Hematopoietic multipotent progenitor cell (in vitro differentiated cells): ENCODE results near the gene UBE2L5. TPM values are rescaled to one million over a fixed set of nuclear protein-coding genes. Genes with fewer than 3 reads are reported as not detected.

Experiments
- DNase-seq, 3 donors: peaks; one replicate each; pipeline ENCODE4 v3.0.0-alpha.2; 2011 to 2015; ENCODE audit warnings: low read depth in 2 of 3, low spot score in 2 of 3
- total RNA-seq: library from RNA; depleted of rRNA; stranded (reverse); fragments of >200 nt; gene quantifications from one replicate; pipeline ENCODE4 v1.2.3, GENCODE V29; 2012

UBE2L5 gene
- total RNA-seq: 0.27 TPM

DNA sequence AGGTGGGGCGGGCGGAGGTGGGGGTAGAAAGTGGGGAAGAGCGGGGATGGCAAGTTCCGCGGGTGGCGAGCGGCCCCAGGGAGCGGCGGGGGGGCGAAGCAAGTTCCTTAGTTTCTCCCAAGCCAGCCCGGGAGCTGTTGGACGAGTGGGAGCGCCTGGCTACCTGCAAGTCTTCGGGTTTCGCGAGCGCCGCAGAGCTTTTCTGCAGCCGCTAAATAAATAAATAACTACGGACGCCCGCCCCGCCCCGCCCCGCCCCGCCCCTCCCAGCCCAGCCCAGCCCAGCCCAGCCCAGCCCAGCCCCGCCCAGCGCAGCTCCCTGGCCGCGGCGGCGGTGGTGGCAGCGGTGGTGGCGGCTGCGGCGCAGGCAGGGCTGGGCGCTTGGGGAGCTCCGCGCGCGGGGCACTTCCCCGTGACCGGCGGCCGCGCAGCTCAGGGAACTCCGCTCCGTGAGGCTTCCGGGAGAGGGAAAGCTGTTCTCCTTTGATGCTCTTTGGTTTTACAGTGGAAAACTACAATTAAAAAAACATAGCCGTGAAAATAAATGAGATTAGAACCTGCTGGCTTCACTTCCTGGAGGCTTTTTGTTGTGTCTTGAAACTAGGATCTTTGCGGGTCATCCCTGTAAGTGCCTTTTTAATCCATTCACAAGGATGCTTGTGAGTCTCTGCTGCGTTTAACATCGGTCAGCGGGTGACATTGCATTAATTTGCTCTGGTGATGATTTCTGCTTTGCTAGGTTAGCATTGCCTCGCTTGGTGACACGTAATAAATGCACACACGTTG lies at the start of gene UBE2L5:
TSS of gene UBE2L5 (plus strand) at position 440 of the 786 bp plus-strand sequence. CDS start 5,498 bp downstream, outside the sequence.
- peak; percentile 45 to 76 (median 75) for DNase-seq

- peak in 2 of 3 donors; percentile 31 to 47 for DNase-seq
These were observed 48.6 kb upstream of the UBE2L5 start for GRCh38 chr13:30373727-30374126.

DNA sequence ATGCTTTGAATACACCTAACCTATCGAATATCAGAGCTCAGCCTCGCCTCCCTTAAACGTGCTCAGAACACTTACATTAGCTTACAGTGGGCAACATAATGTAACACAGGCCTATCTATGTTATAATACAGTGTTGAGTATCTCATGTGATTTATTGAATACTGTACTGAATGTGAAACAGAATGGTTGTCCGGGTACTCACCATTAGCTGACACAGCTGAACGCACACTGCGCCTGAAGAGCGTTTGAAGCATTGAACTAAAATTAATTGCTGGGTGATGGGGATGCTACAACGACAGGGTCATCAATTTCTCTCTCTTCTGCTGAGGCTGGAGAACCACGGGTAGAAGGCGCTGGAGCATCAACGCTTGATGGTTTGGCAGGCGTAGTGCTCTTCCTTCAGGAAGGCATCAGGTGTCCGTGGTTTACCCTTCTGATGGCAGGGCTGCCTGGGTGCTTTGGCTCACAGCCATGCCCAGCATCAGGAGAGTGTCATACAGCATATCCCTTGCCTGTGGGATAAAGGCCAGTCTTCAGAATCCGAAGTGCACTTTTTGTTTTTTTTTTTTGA lies 46.9 kb upstream of the UBE2L5 start:
- DNase-seq: no peak

DNA sequence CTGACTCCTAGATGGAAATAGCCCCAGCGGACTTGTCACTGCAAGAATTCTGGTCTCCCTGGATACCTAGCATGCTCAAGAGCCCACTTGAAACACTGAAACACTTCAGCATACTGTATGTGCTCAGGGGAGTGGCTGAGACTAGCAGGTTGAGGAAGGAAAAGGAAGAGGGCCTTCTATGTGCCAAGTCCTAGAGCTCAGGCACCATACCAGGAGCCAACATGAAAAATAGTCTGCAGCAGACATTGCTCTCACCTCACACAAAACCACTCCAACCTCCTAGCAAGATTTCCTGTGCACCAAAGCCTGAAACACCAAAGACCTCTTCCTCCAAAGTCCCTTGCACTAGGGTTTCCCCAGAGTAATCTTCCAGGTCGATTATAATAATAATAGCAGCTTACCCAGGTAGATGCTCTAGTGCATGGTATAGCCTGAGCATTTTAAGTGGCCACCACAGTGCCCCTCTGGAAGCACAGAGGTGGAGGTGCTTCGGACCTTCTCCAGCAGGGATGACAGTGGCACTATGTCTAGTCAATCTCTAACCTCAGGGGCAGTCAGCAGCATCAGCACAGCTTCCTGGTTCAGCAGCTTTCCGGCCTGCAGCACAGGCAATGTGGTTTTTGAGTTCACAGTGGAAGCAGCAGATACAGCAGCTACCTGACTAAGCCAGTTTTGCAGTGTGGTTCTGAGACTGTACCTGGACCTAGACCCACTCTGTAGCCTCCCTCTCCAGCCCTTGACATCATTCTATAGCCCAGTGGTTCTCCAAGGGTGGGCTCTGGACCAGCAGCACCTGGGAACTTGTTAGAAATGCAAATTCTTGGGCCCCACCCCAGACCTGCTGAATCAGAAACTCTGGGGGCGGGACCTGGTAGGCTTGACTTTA lies 45.6 kb upstream of the UBE2L5 start:
- DNase-seq: peak in 2 of 3 donors; percentile 73 to 76

DNA sequence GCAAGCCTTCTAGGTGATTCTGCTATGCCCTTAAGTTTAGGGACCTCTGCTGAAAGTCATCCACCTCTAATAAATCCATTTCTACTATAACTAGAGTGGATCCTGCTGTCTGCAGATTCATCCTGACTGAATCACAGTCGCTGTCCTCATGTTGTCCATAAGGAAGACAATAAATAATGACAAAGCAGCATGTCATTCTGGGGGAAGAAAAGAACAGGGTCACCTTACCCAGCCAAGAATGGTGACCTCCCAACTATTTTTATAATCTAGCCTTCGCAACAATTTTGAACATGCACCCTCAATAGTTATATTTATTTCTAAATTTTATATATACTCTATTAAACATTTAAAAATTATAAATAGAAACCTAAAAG lies 45.0 kb upstream of the UBE2L5 start:
- DNase-seq: no peak

GRCh38 chr13:30378191-30378590 lies 44.1 kb upstream of the UBE2L5 start:
- DNase-seq: no peak

DNA sequence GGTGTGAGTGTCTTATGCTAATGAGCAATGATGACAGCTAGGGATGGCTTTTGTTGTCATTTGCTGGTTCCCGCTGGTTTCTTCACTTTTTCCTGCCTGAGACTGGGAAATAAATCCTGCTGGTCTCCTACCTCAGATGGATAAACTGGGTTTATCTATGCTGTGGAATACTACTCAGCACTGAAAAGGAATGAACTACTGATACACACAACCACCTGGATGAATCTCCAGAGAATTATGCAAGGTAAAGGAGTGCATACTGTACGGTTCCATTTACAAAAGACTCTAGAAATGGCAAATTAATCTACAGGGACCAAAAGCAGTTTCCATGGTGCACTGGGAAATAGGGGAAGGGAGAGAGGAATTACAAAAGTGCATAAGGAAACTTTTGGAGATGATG lies 41.2 kb upstream of the UBE2L5 start:
- no peak for DNase-seq

DNA sequence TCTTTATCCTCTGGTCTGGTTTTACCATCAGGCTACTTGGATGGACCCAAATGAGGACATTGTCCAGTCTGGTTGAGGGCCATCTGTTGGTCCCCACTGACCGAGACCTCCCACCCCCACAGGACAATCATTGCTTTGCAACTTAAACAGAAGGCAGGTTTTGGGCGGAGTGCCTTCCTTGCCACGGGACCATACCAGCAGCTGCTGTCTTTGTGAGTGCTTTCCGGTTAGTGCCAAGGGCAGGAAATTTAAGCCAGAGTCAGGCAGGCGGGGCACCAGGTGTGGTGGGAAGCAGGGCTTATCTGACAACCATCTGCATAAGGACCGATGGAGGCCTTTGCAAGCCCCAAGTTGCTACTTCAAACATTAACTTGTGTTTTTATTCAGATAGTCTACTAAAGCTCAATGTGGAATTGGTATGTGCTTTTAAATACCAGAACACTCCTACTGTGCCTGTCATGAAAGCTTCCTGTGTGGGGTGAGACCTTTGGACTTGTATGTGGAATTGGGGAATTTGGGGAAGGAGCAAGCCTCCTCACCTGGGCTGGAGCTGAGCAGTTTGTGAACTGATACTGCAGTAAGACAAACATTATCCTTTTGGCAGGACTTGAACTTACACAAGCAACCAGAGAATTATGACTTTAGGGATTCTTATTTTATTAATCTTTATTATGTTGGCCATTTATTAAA lies 39.3 kb upstream of the UBE2L5 start:
- peak in 1 of 3 donors; percentile 50 for DNase-seq

- no peak for DNase-seq
These were observed 33.6 kb upstream of the UBE2L5 start for GRCh38 chr13:30388406-30389283.

- DNase-seq: no peak
These were observed 30.2 kb upstream of the UBE2L5 start for GRCh38 chr13:30391956-30392680.

DNA sequence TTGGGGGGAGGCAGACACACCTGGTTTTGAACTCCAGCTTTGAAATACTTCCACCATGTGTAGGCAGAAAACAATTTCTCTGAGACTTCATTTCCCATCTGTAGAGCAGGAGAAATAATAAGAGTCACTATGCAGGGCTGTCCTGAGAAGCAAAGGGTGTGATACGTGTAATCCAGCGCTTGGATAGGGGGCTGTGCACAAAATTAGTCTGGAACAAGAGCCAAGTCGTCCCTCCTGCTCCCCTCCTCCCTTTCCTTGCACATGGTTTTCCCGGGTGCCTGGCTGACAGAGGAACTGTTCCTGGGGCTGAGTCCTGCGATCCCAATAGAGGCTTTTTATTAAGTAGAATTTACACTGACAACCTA lies 29.6 kb upstream of the UBE2L5 start:
- no peak for DNase-seq

DNA sequence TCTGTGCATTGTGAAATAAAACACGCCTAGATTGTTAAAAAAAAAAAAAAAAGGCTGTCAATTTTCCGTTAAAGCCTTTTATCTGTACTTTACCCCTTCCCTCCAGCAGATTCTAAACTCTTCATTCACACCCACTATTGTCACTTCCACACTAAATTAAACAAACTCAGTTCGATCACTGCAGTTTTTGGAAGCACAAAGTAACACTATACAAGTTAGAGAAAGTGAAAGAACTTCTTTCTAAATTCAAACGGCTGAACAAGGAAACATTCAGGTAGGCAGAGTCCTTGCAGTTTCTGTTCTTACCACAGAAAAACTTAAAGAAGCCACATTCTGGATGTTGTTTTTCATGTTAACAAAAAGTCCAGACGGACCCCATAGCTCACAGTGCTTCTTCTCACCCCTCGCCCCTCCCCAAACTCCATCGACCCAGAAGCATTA lies 27.5 kb upstream of the UBE2L5 start:
- peak in 2 of 3 donors; percentile 29 to 62 for DNase-seq

- DNase-seq: peak in 2 of 3 donors; percentile 71 to 83
These were observed 26.8 kb upstream of the UBE2L5 start for GRCh38 chr13:30395192-30396158.

- DNase-seq: no peak
These were observed 25.7 kb upstream of the UBE2L5 start for GRCh38 chr13:30396434-30397075.

- DNase-seq: no peak
These were observed 23.7 kb upstream of the UBE2L5 start for GRCh38 chr13:30398601-30399072.

GRCh38 chr13:30400376-30400775 lies 21.9 kb upstream of the UBE2L5 start:
- no peak for DNase-seq

DNA sequence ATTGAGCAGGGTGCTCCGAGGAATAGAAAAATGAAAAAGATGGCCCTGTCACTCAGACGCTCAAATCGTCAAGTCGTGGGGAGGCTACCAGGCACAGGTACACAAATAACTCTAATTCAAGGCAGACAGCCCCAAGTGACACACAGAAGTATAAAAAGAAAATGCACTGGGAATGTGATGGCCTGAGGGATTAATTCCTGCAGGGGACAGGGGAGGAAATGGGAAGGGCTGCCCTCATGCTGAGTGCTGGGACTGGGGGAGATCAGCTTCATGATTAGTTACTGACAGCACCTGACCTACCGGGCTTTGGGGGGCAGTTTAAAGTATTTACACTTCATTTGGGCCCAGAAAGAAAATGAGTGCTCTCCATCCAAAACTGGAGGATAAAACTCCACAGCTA lies 20.9 kb upstream of the UBE2L5 start:
- DNase-seq: no peak
